PC-9 (cell line): Measurements from ENCODE around the gene RIN1. TPM values are rescaled to one million over a fixed set of nuclear protein-coding genes. Genes with fewer than 3 reads are reported as not detected.

ENCODE experiments used
- BruUV-seq: library from RNA; stranded (reverse); fragments of 400-500 nt; replicated peaks from 2 replicates; lab custom pipeline; 2021; lab: Mats Ljungman, UMichigan
- CTCF ChIA-PET: fragments of 300-600 bp; sonication (Branson Sonifier 250); formaldehyde crosslinking; loops from one replicate; lab custom pipeline; 2022; ENCODE audit warnings: antibody characterized with exemption; lab: Charles Lee
- POLR2A ChIA-PET: fragments of 300-600 bp; sonication (Branson Sonifier 250); formaldehyde crosslinking; loops from one replicate; lab custom pipeline; 2022; ENCODE audit warnings: antibody characterized with exemption; ENCODE audit not compliant: unreplicated experiment; lab: Charles Lee
- DNase-seq, 2 experiments: peaks; one replicate each; pipeline versions ENCODE4 v3.0.0 to v3.0.0-alpha.2; 2015 to 2022; ENCODE audit warnings: mixed read lengths in 1 of 2
- H2AFZ ChIP-seq: fragments of 200-600 bp; sonication (generic); 2 replicates; pipeline ENCODE4 v1.8.1; 2017; ENCODE audit warnings: antibody characterized with exemption
- H3F3A ChIP-seq: fragments of 200-600 bp; sonication (generic); 2 replicates; pipeline ENCODE4 v1.8.1; 2017; ENCODE audit warnings: antibody characterized with exemption, mild to moderate bottlenecking, low read depth; ENCODE audit not compliant: insufficient read depth
- H3K27ac ChIP-seq: fragments of 200-600 bp; sonication (generic); 2 replicates; pipeline ENCODE4 v1.6.1; 2016; ENCODE audit warnings: mixed run types
- H3K27me3 ChIP-seq: fragments of 200-600 bp; sonication (generic); 2 replicates; pipeline ENCODE4 v1.6.1; 2016; ENCODE audit warnings: low read depth, mixed run types; ENCODE audit not compliant: insufficient read depth
- H3K36me3 ChIP-seq: fragments of 200-600 bp; sonication (generic); 2 replicates; pipeline ENCODE4 v1.6.1; 2016; ENCODE audit warnings: low read depth, mixed run types
- H3K4me1 ChIP-seq: fragments of 200-600 bp; sonication (generic); replicated peaks from 2 replicates; pipeline ENCODE4 v1.6.1; 2016; ENCODE audit warnings: mixed run types; ENCODE audit not compliant: insufficient read depth
- H3K4me2 ChIP-seq: fragments of 200-600 bp; sonication (generic); 2 replicates; pipeline ENCODE4 v1.6.1; 2017; ENCODE audit warnings: mixed run types
- H3K4me3 ChIP-seq: fragments of 200-600 bp; sonication (generic); 2 replicates; pipeline ENCODE4 v1.6.1; 2016; ENCODE audit warnings: mixed run types
- H3K79me2 ChIP-seq: fragments of 200-600 bp; sonication (generic); 2 replicates; pipeline ENCODE4 v1.6.1; 2017; ENCODE audit warnings: low read depth, mixed run types
- H3K9me2 ChIP-seq: fragments of 200-600 bp; sonication (generic); 2 replicates; pipeline ENCODE4 v1.8.1; 2017; ENCODE audit warnings: mild to moderate bottlenecking; ENCODE audit not compliant: insufficient read depth
- H3K9me3 ChIP-seq: fragments of 200-600 bp; sonication (generic); 2 replicates; pipeline ENCODE4 v1.8.1; 2016; ENCODE audit warnings: low read depth; ENCODE audit not compliant: insufficient read depth
- H4K20me1 ChIP-seq: fragments of 200-600 bp; sonication (generic); 2 replicates; pipeline ENCODE4 v1.8.1; 2017; ENCODE audit not compliant: insufficient read depth
- CTCF ChIP-seq: fragments of 200-600 bp; sonication (generic); conservative IDR thresholded peaks from 2 replicates; pipeline ENCODE4 v1.6.1; 2017; ENCODE audit warnings: mixed run types, antibody characterized with exemption, mild to moderate bottlenecking, moderate library complexity
- EZH2 ChIP-seq: fragments of 200-600 bp; sonication (generic); IDR thresholded peaks from 2 replicates; pipeline ENCODE4 v1.8.0; 2017; ENCODE audit warnings: antibody characterized with exemption, low read depth
- intact Hi-C: fragments of 100-400 bp; cut with micrococcal nuclease; formaldehyde crosslinking; loops from one replicate; pipeline ENCODE4 v1.10.0; 2022; ENCODE audit not compliant: unreplicated experiment
- total RNA-seq: library from RNA; stranded (reverse); gene quantifications from 2 replicates; pipeline ENCODE4 v1.2.3, GENCODE V29; 2021

RIN1 gene
- total RNA-seq, 1 experiment from 2014 or later = 15.5 TPM

GRCh38 chr11:66363187-66363601 is 27.0 kb upstream of the RIN1 start:
- no peak overlapping the region for H3K27ac ChIP-seq
- no TSS peak for BruUV-seq
- H3K9me2 ChIP-seq = no peaks in the 10 kb centered on the region
- DNase-seq = no peak
- peaks cover 36% of the 10 kb centered on the region for H4K20me1 ChIP-seq
- ChIA-PET CTCF (interaction anchor here (0.6 to 1.3 kb wide), 9 partner anchors 17 to 200 kb away, joined by 3 to 9 read pairs (median 4); no protein-coding TSS in a partner anchor), POLR2A (no interaction called here)
- H3K4me1 ChIP-seq = no peaks in the 10 kb centered on the region
- H3K36me3 ChIP-seq = peaks cover 29% of the 10 kb centered on the region
- no peak overlapping the region for H3K4me3 ChIP-seq
- H2AFZ ChIP-seq = no peak overlapping the region
- H3K9me3 ChIP-seq = no peaks in the 10 kb centered on the region
- no peak for TF ChIP-seq CTCF
- TF ChIP-seq EZH2 = no peak
- intact Hi-C loops = no loop called here
- no peaks in the 10 kb centered on the region for H3K27me3 ChIP-seq
- H3K4me2 ChIP-seq = no peak overlapping the region
- H3F3A ChIP-seq = peaks cover 78% of the 10 kb centered on the region
- H3K79me2 ChIP-seq = peaks cover 1% of the 10 kb centered on the region

GRCh38 chr11:66362481-66363147 is 26.4 kb upstream of the RIN1 start:
- POLR2A ChIA-PET = no interaction called here
- Histone ChIP-seq H3K27me3 (no peaks in the 10 kb centered on the region), H3K4me2 (no peak overlapping the region), H3K79me2 (no peaks in the 10 kb centered on the region), H3K4me1 (no peaks in the 10 kb centered on the region), H3K9me3 (no peaks in the 10 kb centered on the region), H3K36me3 (peaks cover 24% of the 10 kb centered on the region), H3K9me2 (no peaks in the 10 kb centered on the region), H2AFZ (no peak overlapping the region), H3K27ac (no peak overlapping the region), H4K20me1 (peaks cover 30% of the 10 kb centered on the region), H3F3A (peaks cover 78% of the 10 kb centered on the region), H3K4me3 (no peak overlapping the region)
- TF ChIP-seq CTCF = no peak
- no peak for TF ChIP-seq EZH2
- no TSS peak for BruUV-seq
- intact Hi-C loops = no loop called here
- DNase-seq = no peak
- CTCF ChIA-PET = no interaction called here

DNA sequence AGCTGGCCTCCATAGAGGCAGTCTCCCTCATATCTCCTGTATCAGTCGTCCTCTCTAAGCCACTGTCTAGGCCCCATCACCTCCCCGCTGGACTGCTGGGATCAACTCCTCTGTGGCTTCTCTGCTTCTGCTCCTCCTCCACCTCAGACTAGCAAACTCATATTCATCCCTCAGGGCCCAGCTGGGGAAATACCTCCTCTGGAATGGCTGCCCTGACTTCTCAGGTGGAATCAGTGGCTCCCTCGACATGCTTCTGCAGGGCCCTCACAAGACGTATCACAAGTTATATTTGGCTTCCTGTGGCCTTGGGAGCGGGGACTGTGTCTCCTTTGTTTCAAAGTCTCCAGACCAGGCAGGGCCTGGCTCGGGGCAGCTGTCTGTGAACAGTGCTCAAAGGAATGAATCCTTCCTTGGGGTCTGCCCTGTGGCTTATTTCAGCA is 25.3 kb upstream of the RIN1 start:
- Histone ChIP-seq H3K4me1 (no peaks in the 10 kb centered on the region), H3K79me2 (no peaks in the 10 kb centered on the region), H3K9me3 (no peaks in the 10 kb centered on the region), H2AFZ (no peak overlapping the region), H3K9me2 (no peaks in the 10 kb centered on the region), H3K4me3 (no peak overlapping the region), H3K27ac (no peak overlapping the region), H3F3A (peaks cover 67% of the 10 kb centered on the region), H3K27me3 (no peaks in the 10 kb centered on the region), H3K4me2 (no peak overlapping the region), H3K36me3 (peaks cover 14% of the 10 kb centered on the region), H4K20me1 (peaks cover 20% of the 10 kb centered on the region)
- DNase-seq = no peak
- TF ChIP-seq CTCF (no peak), EZH2 (no peak)
- intact Hi-C loops = no loop called here
- POLR2A ChIA-PET = no interaction called here
- no TSS peak for BruUV-seq
- CTCF ChIA-PET = interaction anchor here (0.5 to 0.9 kb wide), 2 partner anchors 9 to 32 kb away, joined by 3 to 10 read pairs; no protein-coding TSS in a partner anchor
